Stimulated activated CD4-positive, alpha-beta T cell treated with anti-CD3 and anti-CD28 coated beads, Interleukin-12 subunit alpha, Interleukin-12 subunit beta, amount 100 ng/mL, for 24 hours (primary cell): Measurements from ENCODE around the gene OSER1.

Source experiments
- DNase-seq, 2 experiments: peaks; one replicate each; pipeline ENCODE4 v3.0.0-alpha.2; 2020; ENCODE audit warnings: low read depth in 2 of 2

Gene OSER1

GRCh38 chr20:44224637-44225036, 14.1 kb upstream of the OSER1 start:
- DNase-seq: no peak

GRCh38 chr20:44223721-44224120, 13.2 kb upstream of the OSER1 start:
- DNase-seq: no peak

- DNase-seq: no peak
These were observed 12.2 kb upstream of the OSER1 start for GRCh38 chr20:44222633-44223368.

GRCh38 chr20:44222027-44222426, 11.5 kb upstream of the OSER1 start:
- no peak for DNase-seq

- no peak for DNase-seq
These were observed 10.9 kb upstream of the OSER1 start for GRCh38 chr20:44221368-44221954.

GRCh38 chr20:44219791-44220190, 9.2 kb upstream of the OSER1 start:
- DNase-seq: no peak

- DNase-seq: no peak
These were observed 8.7 kb upstream of the OSER1 start for GRCh38 chr20:44219170-44219730.

- peak in 1 of 2 experiments; percentile 12 for DNase-seq
These were observed 7.9 kb upstream of the OSER1 start for GRCh38 chr20:44218446-44218845.

- peak; percentile 36 to 56 for DNase-seq
These were observed 6.9 kb upstream of the OSER1 start for GRCh38 chr20:44217342-44218092.

GRCh38 chr20:44215125-44215524, 4.6 kb upstream of the OSER1 start:
- peak; percentile 31 to 63 for DNase-seq

- no peak for DNase-seq
These were observed 2.2 kb upstream of the OSER1 start for GRCh38 chr20:44212792-44213191.

- no peak for DNase-seq
These were observed 837 bp upstream of the OSER1 start for GRCh38 chr20:44211177-44212039.

- DNase-seq: no peak
These were observed 725 bp downstream of the OSER1 start for GRCh38 chr20:44209686-44210405.

GRCh38 chr20:44208770-44209169, 1.8 kb downstream of the OSER1 start:
- no peak for DNase-seq

GRCh38 chr20:44208165-44208564, 2.4 kb downstream of the OSER1 start:
- no peak for DNase-seq

- no peak for DNase-seq
These were observed 3.3 kb downstream of the OSER1 start for GRCh38 chr20:44207126-44207723.

- no peak for DNase-seq
These were observed 4.4 kb downstream of the OSER1 start for GRCh38 chr20:44206132-44206531.

- no peak for DNase-seq
These were observed 5.7 kb downstream of the OSER1 start for GRCh38 chr20:44204832-44205215.

- DNase-seq: no peak
These were observed 6.3 kb downstream of the OSER1 start for GRCh38 chr20:44204156-44204831.

GRCh38 chr20:44203161-44203560, 7.4 kb downstream of the OSER1 start:
- no peak for DNase-seq
